Measurements from ENCODE around the gene L3MBTL4.

The L3MBTL4 gene

GRCh38 chr18:5930789-5931188, 483.9 kb downstream of the L3MBTL4 start (continued):
- TF ChIP-seq BACH2 (CRISPR knock-in tag; IDR thresholded peaks at IDR 0.05; ENCODE audit: borderline replicate concordance) = no peak

- TF ChIP-seq BACH2 (CRISPR knock-in tag; IDR thresholded peaks at IDR 0.05; ENCODE audit: borderline replicate concordance) (no peak), ESRRG (CRISPR knock-in tag; IDR thresholded peaks at IDR 0.05) (no peak), ZNF8 (CRISPR knock-in tag; IDR thresholded peaks at IDR 0.05) (no peak), CSRNP3 (CRISPR knock-in tag; IDR thresholded peaks at IDR 0.05) (no peak)
- no peak for ATAC-seq
Measured at GRCh38 chr18:5918205-5918858, 496.4 kb downstream of the L3MBTL4 start.

DNA sequence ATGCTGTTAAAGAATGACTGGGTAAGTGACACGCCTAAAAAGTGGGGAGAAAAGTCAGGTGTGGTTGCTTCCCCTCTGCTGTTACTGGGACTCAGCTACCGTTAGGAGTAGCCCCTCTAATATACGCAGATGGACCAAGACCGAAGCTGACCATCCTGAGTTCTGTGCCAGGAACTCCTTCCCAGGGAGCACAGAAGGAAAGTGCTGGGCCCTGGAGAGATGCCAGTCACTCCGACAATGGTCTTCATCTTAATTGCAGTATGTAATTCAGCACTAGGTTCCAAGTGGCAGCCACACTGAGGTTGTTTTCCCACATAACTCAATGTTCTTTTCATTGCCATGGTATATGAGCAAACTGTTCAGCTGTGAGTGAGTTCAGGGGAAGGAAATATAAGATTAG, 499.8 kb downstream of the L3MBTL4 start:
- no peak for TF ChIP-seq OSR1 (CRISPR knock-in tag; IDR thresholded peaks at IDR 0.05)
- no peak for TF ChIP-seq TSHZ2 (CRISPR knock-in tag; IDR thresholded peaks at IDR 0.05)
- no peak for TF ChIP-seq RARB (CRISPR knock-in tag; IDR thresholded peaks at IDR 0.05)
- TF ChIP-seq CSDC2 (CRISPR knock-in tag; IDR thresholded peaks at IDR 0.05) = no peak
- no peak for ATAC-seq

- ATAC-seq = no peak
- no peak for TF ChIP-seq ESRRG (CRISPR knock-in tag; IDR thresholded peaks at IDR 0.05)
- no peak for TF ChIP-seq CSRNP3 (CRISPR knock-in tag; IDR thresholded peaks at IDR 0.05)
- no peak for TF ChIP-seq TCF4 (CRISPR knock-in tag; IDR thresholded peaks at IDR 0.05; ENCODE audit: borderline replicate concordance)
- TF ChIP-seq ISL1 (CRISPR knock-in tag; IDR thresholded peaks at IDR 0.05) = no peak
- no peak for TF ChIP-seq PPARA (CRISPR knock-in tag; IDR thresholded peaks at IDR 0.05; ENCODE audit: borderline replicate concordance)
- no peak for TF ChIP-seq ARNTL (CRISPR knock-in tag; IDR thresholded peaks at IDR 0.05; ENCODE audit: borderline replicate concordance, low read depth)
- TF ChIP-seq ZFP30 (CRISPR knock-in tag; IDR thresholded peaks at IDR 0.05) = no peak
- TF ChIP-seq TOX (CRISPR knock-in tag; IDR thresholded peaks at IDR 0.05; ENCODE audit: borderline replicate concordance) = no peak
- no peak for TF ChIP-seq CSDC2 (CRISPR knock-in tag; IDR thresholded peaks at IDR 0.05)
- no peak for TF ChIP-seq ZC3H10 (CRISPR knock-in tag; IDR thresholded peaks at IDR 0.05)
- no peak for TF ChIP-seq ZNF565 (CRISPR knock-in tag; conservative IDR thresholded peaks at IDR 0.05; ENCODE audit: low read depth)
- TF ChIP-seq, protein P1, sequence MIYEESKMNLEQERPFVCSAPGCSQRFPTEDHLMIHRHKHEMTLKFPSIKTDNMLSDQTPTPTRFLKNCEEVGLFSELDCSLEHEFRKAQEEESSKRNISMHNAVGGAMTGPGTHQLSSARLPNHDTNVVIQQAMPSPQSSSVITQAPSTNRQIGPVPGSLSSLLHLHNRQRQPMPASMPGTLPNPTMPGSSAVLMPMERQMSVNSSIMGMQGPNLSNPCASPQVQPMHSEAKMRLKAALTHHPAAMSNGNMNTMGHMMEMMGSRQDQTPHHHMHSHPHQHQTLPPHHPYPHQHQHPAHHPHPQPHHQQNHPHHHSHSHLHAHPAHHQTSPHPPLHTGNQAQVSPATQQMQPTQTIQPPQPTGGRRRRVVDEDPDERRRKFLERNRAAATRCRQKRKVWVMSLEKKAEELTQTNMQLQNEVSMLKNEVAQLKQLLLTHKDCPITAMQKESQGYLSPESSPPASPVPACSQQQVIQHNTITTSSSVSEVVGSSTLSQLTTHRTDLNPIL (CRISPR knock-in tag; IDR thresholded peaks at IDR 0.05; ENCODE audit: low read depth) = no peak
- TF ChIP-seq, protein P2, sequence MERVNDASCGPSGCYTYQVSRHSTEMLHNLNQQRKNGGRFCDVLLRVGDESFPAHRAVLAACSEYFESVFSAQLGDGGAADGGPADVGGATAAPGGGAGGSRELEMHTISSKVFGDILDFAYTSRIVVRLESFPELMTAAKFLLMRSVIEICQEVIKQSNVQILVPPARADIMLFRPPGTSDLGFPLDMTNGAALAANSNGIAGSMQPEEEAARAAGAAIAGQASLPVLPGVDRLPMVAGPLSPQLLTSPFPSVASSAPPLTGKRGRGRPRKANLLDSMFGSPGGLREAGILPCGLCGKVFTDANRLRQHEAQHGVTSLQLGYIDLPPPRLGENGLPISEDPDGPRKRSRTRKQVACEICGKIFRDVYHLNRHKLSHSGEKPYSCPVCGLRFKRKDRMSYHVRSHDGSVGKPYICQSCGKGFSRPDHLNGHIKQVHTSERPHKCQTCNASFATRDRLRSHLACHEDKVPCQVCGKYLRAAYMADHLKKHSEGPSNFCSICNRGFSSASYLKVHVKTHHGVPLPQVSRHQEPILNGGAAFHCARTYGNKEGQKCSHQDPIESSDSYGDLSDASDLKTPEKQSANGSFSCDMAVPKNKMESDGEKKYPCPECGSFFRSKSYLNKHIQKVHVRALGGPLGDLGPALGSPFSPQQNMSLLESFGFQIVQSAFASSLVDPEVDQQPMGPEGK (CRISPR knock-in tag; IDR thresholded peaks at IDR 0.05; ENCODE audit: borderline replicate concordance) = no peak
- no peak for TF ChIP-seq ZNF8 (CRISPR knock-in tag; IDR thresholded peaks at IDR 0.05)
- TF ChIP-seq OSR1 (CRISPR knock-in tag; IDR thresholded peaks at IDR 0.05) = no peak
- no peak for TF ChIP-seq POU6F1 (CRISPR knock-in tag; IDR thresholded peaks at IDR 0.05; ENCODE audit: borderline replicate concordance, low read depth)
Measured at GRCh38 chr18:5914016-5914415, 500.7 kb downstream of the L3MBTL4 start.
